ENCODE measurements around the gene CHN2.
A peak's percentile ranks its signal among the peaks of the same experiment; 100 is the strongest.

Gene CHN2

DNA sequence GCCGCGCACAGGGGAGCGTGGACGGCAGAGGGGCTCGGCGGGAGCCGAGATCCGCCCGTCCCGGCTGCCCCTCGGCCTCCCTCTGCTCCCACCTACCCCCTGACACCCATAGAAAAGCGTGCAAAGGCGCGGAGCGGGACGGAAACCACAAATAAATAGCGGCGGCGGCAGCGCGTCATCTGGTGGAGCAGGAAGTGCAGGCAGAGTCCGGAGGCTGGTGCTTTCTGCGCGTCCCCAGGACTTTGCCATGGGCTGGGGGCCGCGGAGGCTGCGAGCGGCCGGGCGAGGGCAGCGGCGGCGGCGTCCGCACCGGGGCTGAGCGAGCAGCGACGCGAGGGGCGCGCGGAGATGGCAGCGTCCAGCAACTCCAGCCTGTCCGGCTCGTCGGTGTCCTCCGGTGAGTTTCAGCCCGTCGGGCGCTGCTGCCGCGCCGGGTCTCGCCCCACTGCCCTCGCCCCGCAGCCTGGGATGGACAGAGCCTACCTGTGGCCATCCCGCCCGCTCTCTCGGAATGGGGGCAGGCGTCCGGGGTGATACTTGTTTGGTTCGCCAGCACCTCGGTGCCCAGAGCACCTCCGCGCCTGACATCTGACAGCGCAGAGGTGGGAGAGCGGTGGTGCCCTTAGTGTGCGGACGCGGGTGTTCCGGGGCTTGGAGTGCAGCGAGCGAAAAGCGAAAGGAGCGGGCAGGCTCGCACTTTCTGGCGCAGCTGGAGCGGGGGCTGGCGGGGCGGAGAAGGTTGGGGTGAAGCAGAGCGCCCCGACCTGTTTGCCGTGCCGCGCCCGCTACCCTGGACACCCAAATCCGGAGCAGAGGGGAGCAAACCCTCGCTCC lies at the start of gene CHN2:
Gene CHN2 (plus strand): TSS at position 182 of the 834 bp plus-strand sequence.
- DNase-seq (ENCODE audit: low read depth in 2 of 2): peak in 1 of 2 experiments; percentile 14

- no peak for DNase-seq (ENCODE audit: low read depth in 2 of 2)
These were observed 49.0 kb upstream of the CHN2 start for GRCh38 chr7:29145553-29146056.

- no peak for DNase-seq (ENCODE audit: low read depth in 2 of 2)
These were observed 48.4 kb upstream of the CHN2 start, which contains the start of gene CPVL for GRCh38 chr7:29146057-29146706. Gene CPVL (minus strand): TSS chr7:29146537. CDS start chr7:29121061, 25,476 bp downstream.

DNA sequence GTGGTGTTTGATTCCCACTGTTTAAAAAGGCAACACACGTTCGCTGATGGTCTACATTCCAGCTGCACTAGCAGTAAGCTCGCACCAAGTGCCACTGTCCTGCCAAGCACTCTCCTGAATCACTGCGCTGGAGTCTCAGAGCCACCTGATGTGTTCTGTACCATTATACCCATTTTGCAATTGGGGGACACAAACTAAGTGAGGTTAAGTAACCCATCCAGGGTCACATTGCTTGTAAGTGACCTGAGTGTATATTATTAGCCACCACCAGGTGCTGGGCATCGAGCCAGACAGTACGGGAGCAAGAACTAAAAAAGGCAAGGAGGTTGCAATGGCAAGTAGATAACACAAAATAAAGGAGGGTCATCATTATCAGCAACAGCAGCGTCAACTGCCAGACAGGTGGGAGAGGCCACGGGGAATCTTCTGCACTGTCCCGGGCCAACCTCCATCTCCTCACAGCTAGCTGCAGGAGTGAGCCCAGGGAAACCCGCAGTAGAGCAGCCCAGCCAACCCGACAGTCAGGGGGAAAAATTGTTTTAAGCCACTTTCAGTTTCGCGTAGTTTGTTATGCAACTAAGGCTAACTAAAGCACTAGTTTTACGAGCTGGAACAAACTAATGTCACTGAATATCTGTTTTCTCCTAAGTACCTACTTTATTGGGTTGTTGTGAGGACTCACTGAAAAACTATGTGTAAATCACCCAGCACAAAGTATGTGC lies 47.5 kb upstream of the CHN2 start:
- DNase-seq (ENCODE audit: low read depth in 2 of 2): no peak

GRCh38 chr7:29147821-29148220 lies 46.8 kb upstream of the CHN2 start:
- DNase-seq (ENCODE audit: low read depth in 2 of 2): no peak

- DNase-seq (ENCODE audit: low read depth in 2 of 2): no peak
These were observed 45.5 kb upstream of the CHN2 start for GRCh38 chr7:29149036-29149435.

- no peak for DNase-seq (ENCODE audit: low read depth in 2 of 2)
These were observed 43.7 kb upstream of the CHN2 start for GRCh38 chr7:29150856-29151255.

GRCh38 chr7:29154076-29154475 lies 40.5 kb upstream of the CHN2 start:
- no peak for DNase-seq (ENCODE audit: low read depth in 2 of 2)

- no peak for DNase-seq (ENCODE audit: low read depth in 2 of 2)
These were observed 37.6 kb upstream of the CHN2 start for GRCh38 chr7:29156907-29157452.

DNA sequence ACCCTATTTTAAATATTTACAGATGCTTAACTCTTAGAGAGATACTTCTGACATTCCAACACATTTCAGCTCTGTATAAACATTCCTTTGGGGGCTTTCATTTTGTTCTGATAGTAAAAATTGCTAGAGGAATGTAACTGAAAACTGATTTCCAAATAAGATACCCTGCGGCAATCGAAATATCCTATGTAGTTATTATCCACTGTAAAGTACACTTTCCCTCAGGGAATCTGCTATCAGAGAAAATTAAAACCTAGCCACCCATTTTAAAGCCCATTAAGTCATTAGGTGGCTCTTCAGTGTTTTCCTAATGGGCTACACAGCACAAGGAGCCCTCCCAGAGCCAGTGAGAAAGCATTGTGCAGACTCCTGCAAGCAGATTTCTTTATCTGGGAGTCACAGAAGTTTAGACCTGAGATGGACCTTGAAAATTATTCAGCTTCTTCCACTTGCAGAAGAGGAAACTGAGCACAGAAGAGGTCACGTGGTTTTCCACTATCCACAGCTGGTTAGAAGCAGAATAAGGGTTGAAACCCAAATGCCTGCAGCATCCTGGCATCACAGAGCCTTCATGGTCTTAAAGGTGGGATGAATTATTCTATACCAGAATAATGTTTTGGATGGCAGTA lies 35.7 kb upstream of the CHN2 start:
- no peak for DNase-seq (ENCODE audit: low read depth in 2 of 2)

GRCh38 chr7:29160080-29160479 lies 34.5 kb upstream of the CHN2 start:
- no peak for DNase-seq (ENCODE audit: low read depth in 2 of 2)

- DNase-seq (ENCODE audit: low read depth in 2 of 2): no peak
These were observed 33.3 kb upstream of the CHN2 start for GRCh38 chr7:29161231-29161630.

DNA sequence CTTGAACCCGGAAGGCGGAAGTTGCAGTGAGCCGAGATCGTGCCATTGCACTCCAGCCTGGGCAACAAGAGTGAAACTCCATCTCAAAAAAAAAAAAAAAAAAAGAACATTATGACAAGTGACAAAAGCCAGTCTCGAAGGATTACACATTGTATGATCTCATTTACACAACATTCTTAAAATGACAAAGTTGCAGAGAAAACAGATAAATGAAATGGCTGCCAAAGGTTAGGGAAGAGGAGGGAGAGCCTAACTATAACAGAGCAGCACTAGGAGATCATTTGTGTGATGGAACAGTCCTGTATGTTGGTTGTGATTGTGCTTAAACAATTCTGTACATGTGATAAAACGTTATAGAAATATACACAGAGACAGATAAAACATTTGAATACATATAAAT lies 32.0 kb upstream of the CHN2 start:
- DNase-seq (ENCODE audit: low read depth in 2 of 2): no peak

DNA sequence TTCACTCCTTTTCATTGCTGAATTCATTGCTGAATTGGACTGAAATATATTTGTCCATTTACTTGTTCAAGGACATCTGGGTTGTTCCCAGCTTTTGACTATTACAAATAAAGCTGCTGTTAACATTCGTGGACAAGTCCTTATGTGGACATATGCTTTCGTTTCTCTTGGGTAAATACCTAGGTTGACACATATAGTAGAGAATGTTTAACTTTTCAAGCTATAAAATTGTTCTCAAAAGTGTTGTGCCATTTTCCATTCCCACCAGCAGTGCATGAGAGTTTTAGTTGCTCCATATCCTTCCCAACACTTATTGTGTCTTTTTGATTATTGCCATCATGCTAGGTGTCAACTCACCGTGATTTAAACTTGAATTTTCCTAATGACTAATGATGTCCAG lies 30.7 kb upstream of the CHN2 start:
- no peak for DNase-seq (ENCODE audit: low read depth in 2 of 2)

- DNase-seq (ENCODE audit: low read depth in 2 of 2): no peak
These were observed 26.9 kb upstream of the CHN2 start for GRCh38 chr7:29167721-29168120.

DNA sequence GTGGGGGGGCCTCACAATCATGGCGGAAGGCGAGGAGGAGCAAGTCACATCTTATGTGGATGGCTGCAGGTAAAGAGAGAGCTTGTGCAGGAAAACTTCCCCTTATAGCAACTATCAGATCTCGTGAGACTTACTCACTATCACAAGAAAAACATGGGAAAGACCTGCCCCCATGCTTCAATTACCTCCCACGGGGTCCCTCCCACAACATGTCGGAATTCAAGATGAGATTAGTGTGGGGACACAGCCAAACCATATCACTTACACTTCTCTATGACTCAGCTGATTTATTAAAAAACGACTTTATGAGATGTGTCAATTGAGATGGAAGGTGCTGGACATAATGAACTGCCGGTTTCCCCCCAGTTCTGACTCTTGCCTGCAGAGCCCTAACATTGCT lies 23.8 kb upstream of the CHN2 start:
- DNase-seq (ENCODE audit: low read depth in 2 of 2): no peak

DNA sequence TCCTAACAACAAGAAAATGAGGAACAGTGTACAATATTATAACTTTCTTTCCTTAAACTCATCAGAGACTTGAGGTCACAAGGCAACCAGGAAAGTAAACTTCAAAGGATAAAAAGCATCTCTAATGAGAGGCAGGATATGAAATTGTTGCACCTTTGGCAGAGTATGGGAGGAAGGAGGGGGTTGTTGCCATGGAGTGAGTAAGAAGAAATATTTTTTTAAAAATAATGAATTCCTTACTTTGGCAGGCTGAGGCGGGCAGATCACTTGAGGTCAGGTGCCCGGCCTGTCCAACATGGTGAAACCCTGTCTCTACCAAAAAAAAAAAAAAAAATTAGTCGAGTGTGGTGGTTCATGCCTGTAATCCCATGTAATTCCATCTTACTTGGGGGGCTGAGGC lies 21.1 kb upstream of the CHN2 start:
- DNase-seq (ENCODE audit: low read depth in 2 of 2): no peak

- DNase-seq (ENCODE audit: low read depth in 2 of 2): peak in 1 of 2 experiments; percentile 14
These were observed 16.5 kb upstream of the CHN2 start for GRCh38 chr7:29177963-29178600.

GRCh38 chr7:29179115-29179514 lies 15.5 kb upstream of the CHN2 start:
- DNase-seq (ENCODE audit: low read depth in 2 of 2): no peak

GRCh38 chr7:29184599-29184998 lies 10.0 kb upstream of the CHN2 start:
- DNase-seq (ENCODE audit: low read depth in 2 of 2): no peak

GRCh38 chr7:29185613-29186012 lies 9.0 kb upstream of the CHN2 start:
- no peak for DNase-seq (ENCODE audit: low read depth in 2 of 2)

Data from stimulated activated CD4-positive, alpha-beta T cell treated with anti-CD3 and anti-CD28 coated beads, Interleukin-12 subunit alpha, Interleukin-12 subunit beta, amount 100 ng/mL, for 24 hours (primary cell).